Sigmoid colon (tissue), 4 donors: ENCODE data around the gene PCDHA11.

Experiments used
- POLR2AphosphoS5 ChIP-seq, 4 donors: sonication (generic); formaldehyde crosslinking; IDR thresholded peaks; one replicate each; pipeline ENCODE4 v1.6.1; 2017; ENCODE audit warnings: antibody characterized with exemption in 4 of 4
- TF ChIP-seq, protein P1 (sequence below), 4 experiments: fragments of 450-650 bp in 3 of 4; fragments of 200-600 bp in 1 of 4; IDR thresholded peaks; one replicate each; pipeline ENCODE4 v1.5.1; 2016 to 2019; ENCODE audit warnings: antibody characterized with exemption in 4 of 4, mild to moderate bottlenecking in 3 of 4, moderate library complexity in 2 of 4

DNA sequence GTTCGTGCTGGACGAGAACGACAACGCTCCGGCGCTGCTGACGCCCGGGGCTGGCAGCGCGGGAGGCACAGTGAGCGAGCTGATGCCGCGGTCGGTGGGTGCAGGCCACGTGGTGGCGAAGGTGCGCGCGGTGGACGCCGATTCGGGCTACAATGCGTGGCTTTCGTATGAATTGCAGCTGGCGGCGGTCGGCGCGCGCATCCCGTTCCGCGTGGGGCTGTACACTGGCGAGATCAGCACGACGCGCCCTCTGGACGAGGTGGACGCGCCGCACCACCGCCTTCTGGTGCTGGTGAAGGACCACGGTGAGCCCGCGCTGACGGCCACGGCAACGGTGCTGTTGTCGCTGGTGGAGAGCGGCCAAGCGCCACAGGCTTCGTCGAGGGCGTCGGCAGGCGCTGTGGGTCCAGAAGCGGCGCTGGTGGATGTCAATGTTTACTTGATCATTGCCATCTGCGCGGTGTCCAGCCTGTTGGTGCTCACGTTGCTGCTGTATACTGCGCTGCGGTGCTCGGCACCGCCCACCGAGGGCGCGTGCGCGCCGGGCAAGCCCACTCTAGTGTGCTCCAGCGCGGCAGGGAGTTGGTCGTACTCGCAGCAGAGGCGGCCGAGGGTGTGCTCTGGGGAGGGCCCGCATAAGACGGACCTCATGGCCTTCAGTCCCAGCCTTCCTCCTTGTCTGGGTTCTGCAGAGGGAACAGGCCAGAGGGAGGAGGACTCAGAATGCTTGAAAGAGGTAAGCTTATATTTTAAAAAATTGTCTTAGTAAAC is 15.4 kb downstream of the PCDHA11 start:
- TF ChIP-seq, protein P1, sequence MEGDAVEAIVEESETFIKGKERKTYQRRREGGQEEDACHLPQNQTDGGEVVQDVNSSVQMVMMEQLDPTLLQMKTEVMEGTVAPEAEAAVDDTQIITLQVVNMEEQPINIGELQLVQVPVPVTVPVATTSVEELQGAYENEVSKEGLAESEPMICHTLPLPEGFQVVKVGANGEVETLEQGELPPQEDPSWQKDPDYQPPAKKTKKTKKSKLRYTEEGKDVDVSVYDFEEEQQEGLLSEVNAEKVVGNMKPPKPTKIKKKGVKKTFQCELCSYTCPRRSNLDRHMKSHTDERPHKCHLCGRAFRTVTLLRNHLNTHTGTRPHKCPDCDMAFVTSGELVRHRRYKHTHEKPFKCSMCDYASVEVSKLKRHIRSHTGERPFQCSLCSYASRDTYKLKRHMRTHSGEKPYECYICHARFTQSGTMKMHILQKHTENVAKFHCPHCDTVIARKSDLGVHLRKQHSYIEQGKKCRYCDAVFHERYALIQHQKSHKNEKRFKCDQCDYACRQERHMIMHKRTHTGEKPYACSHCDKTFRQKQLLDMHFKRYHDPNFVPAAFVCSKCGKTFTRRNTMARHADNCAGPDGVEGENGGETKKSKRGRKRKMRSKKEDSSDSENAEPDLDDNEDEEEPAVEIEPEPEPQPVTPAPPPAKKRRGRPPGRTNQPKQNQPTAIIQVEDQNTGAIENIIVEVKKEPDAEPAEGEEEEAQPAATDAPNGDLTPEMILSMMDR (IDR thresholded peaks at IDR 0.05) = no peak
- TF ChIP-seq POLR2AphosphoS5 (IDR thresholded peaks at IDR 0.05) = no peak
